Mesenchymal stem cell (in vitro differentiated cells and primary cell): Measurements from ENCODE around the gene THEM5.

Source experiments
- DNase-seq: peaks from one replicate; pipeline ENCODE4 v3.0.0-alpha.2; 2013
- H2AFZ ChIP-seq: one replicate; pipeline ENCODE4 v1.6.1; 2013; ENCODE audit warnings: low read depth, mild to moderate bottlenecking, control low read depth, inconsistent platforms, low read length, moderate library complexity
- H2AK5ac ChIP-seq: 2 replicates; pipeline ENCODE4 v1.6.1; 2013; ENCODE audit warnings: low read length, moderate library complexity, mild to moderate bottlenecking, inconsistent platforms; ENCODE audit not compliant: severe bottlenecking
- H2BK120ac ChIP-seq: one replicate; pipeline ENCODE4 v1.6.1; 2013; ENCODE audit warnings: low read depth, mild to moderate bottlenecking, inconsistent platforms, low read length, moderate library complexity
- H2BK12ac ChIP-seq, 2 experiments: one replicate each; pipeline ENCODE4 v1.6.1; 2013; ENCODE audit warnings: inconsistent platforms in 2 of 2, low read length in 2 of 2, mild to moderate bottlenecking in 2 of 2, moderate library complexity in 2 of 2, control low read depth in 1 of 2
- H2BK15ac ChIP-seq: one replicate; pipeline ENCODE4 v1.6.1; 2013; ENCODE audit warnings: mild to moderate bottlenecking, low read depth, inconsistent platforms; ENCODE audit not compliant: poor library complexity, severe bottlenecking
- H2BK5ac ChIP-seq: 2 replicates; pipeline ENCODE4 v1.6.1; 2013; ENCODE audit warnings: low read depth, mild to moderate bottlenecking, low read length, control low read depth, inconsistent platforms; ENCODE audit not compliant: poor library complexity, severe bottlenecking
- H3K14ac ChIP-seq, 2 experiments: one replicate each; pipeline ENCODE4 v1.6.1; 2013; ENCODE audit warnings: inconsistent platforms in 2 of 2, low read length in 2 of 2, control low read depth in 1 of 2, mild to moderate bottlenecking in 1 of 2, moderate library complexity in 1 of 2
- H3K18ac ChIP-seq, 2 experiments: one replicate each; pipeline ENCODE4 v1.6.1; 2013; ENCODE audit warnings: inconsistent platforms in 2 of 2, low read length in 2 of 2, control low read depth in 1 of 2, low read depth in 1 of 2, mild to moderate bottlenecking in 1 of 2
- H3K23ac ChIP-seq, 2 experiments: one replicate each; pipeline ENCODE4 v1.6.1; 2013; ENCODE audit warnings: inconsistent platforms in 2 of 2, low read length in 2 of 2, mild to moderate bottlenecking in 2 of 2, moderate library complexity in 2 of 2, control low read depth in 1 of 2
- H3K27ac ChIP-seq: 2 replicates; pipeline ENCODE4 v1.5.1; 2013; ENCODE audit warnings: mild to moderate bottlenecking, moderate library complexity, low read length, control low read depth, inconsistent platforms; ENCODE audit not compliant: poor library complexity, severe bottlenecking
- H3K27me3 ChIP-seq, 2 experiments: 2 replicates each; pipeline versions ENCODE4 v1.6.1 to v1.7.0; 2013; ENCODE audit warnings: low read length in 2 of 2, mild to moderate bottlenecking in 2 of 2, moderate library complexity in 2 of 2, control low read depth in 1 of 2, inconsistent platforms in 1 of 2; ENCODE audit not compliant: control insufficient read depth in 1 of 2, insufficient read depth in 1 of 2
- H3K36me3 ChIP-seq, 2 experiments: 2 replicates each; pipeline versions ENCODE4 v1.6.1 to v1.7.0; 2013; ENCODE audit warnings: low read length in 2 of 2, control low read depth in 1 of 2, inconsistent platforms in 1 of 2, low read depth in 1 of 2, mild to moderate bottlenecking in 1 of 2; ENCODE audit not compliant: insufficient read depth in 2 of 2, control insufficient read depth in 1 of 2
- H3K4ac ChIP-seq, 2 experiments: one replicate each; pipeline ENCODE4 v1.6.1; 2013; ENCODE audit warnings: inconsistent platforms in 2 of 2, low read length in 2 of 2, mild to moderate bottlenecking in 2 of 2, moderate library complexity in 2 of 2, control low read depth in 1 of 2, low read depth in 1 of 2
- H3K4me1 ChIP-seq: 2 replicates; pipeline ENCODE4 v1.6.1; 2013; ENCODE audit warnings: low read depth, low read length, control low read depth; ENCODE audit not compliant: control insufficient read depth, insufficient read depth
- H3K4me2 ChIP-seq: 2 replicates; pipeline ENCODE4 v1.6.1; 2013; ENCODE audit warnings: low read length, mild to moderate bottlenecking, inconsistent platforms; ENCODE audit not compliant: poor library complexity, severe bottlenecking
- H3K4me3 ChIP-seq, 2 experiments: 2 replicates each; pipeline versions ENCODE4 v1.5.1 to v1.7.0; 2013; ENCODE audit warnings: low read length in 2 of 2, mild to moderate bottlenecking in 2 of 2, control low read depth in 1 of 2, low read depth in 1 of 2; ENCODE audit not compliant: insufficient read depth in 1 of 2
- H3K79me1 ChIP-seq: replicated peaks from 2 replicates; pipeline ENCODE4 v1.6.1; 2013; ENCODE audit warnings: mild to moderate bottlenecking, control low read depth, low read length, inconsistent platforms; ENCODE audit not compliant: poor library complexity, severe bottlenecking
- H3K9ac ChIP-seq: 2 replicates; pipeline ENCODE4 v1.7.0; 2013; ENCODE audit warnings: mild to moderate bottlenecking, low read length, moderate library complexity
- H3K9me3 ChIP-seq: 2 replicates; pipeline ENCODE4 v1.7.0; 2013; ENCODE audit warnings: mild to moderate bottlenecking, low read length; ENCODE audit not compliant: control insufficient read depth
- H4K8ac ChIP-seq: one replicate; pipeline ENCODE4 v1.6.1; 2013; ENCODE audit warnings: inconsistent platforms, mild to moderate bottlenecking, low read length, moderate library complexity
- H4K91ac ChIP-seq: one replicate; pipeline ENCODE4 v1.6.1; 2013; ENCODE audit warnings: mild to moderate bottlenecking, low read length, inconsistent platforms
- WGBS: methylation state at CpG from one replicate; pipeline ENCODE4 v1.1.7; 2013; ENCODE audit warnings: mixed read lengths; 5-methylcytosine and 5-hydroxymethylcytosine counted together

THEM5 gene

DNA sequence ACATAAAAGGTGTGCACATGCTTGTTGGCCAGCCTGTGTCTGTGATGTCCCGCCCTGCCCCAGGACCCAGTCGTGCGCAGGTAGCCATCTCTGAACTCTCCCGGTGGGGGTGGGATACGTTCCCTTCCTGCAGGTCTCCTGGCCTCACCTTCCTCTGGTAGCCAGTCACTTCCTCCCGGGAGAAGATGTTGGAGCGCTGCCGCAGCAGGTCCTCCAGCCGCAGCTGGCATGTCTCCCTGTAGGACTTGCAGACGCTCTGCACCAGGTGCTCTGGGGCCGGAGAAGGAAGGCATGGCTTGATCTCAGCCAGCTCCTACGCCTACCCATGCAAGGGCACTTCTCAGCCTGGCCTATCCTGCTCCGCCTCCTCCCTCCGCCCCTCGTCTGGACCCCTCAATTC is 39.1 kb downstream of the THEM5 start:
- Histone ChIP-seq H2BK12ac (no peak overlapping the region), H2BK5ac (no peak overlapping the region), H3K27ac (no peak overlapping the region), H2AK5ac (no peak overlapping the region), H2BK15ac (no peak overlapping the region), H3K79me1 (no peaks in the 10 kb centered on the region), H3K27me3 (peaks cover 57 to 63% of the 10 kb centered on the region in 2 experiments), H3K9me3 (no peaks in the 10 kb centered on the region), H3K18ac (no peak overlapping the region), H3K4me2 (no peak overlapping the region), H3K4ac (no peak overlapping the region), H3K4me1 (no peaks in the 10 kb centered on the region), H2AFZ (no peak overlapping the region), H3K9ac (no peak overlapping the region), H4K91ac (no peak overlapping the region), H3K14ac (no peak overlapping the region), H2BK120ac (no peak overlapping the region), H3K36me3 (no peaks in the 10 kb centered on the region), H4K8ac (no peak overlapping the region), H3K23ac (no peak overlapping the region), H3K4me3 (no peak overlapping the region)
- WGBS: 77% methylated on average over 15 of the region's 15 CpGs
- DNase-seq: no peak

DNA sequence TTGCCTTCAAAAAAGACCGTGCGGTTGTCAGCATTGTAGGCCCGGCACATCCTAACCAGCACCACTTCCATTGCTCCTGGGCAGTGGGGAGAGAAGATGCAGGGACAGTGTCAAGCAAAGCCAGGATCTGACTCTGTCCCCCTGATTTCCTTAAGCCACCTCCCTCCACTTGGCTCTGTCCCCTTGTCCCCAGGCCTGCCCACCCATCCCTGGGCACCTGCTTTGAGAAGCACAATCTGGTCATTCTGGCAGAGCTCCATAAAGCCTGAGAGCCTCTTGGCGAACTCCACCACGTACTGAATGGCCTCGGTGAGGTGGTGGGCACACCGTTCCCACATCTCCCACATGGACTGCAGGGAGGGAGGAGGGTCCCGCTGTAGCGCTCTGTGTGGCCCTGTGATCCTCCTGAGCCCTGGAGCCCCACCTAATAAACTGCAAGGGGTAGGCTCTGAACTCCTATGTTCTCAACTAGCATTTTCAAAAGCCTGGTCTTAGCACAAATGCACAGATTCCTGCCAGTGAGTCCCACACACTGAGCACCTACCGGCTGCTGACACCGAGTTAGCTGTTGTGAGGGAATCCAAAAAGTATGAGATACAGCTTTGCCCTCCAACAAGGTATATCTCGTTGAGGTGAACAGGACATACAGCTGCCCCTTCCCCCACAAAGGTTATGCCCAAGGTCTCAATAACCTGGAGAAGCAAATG is 40.1 kb downstream of the THEM5 start:
- no peak overlapping the region for H3K18ac ChIP-seq
- H2BK5ac ChIP-seq: no peak overlapping the region
- no peak overlapping the region for H4K8ac ChIP-seq
- no peak overlapping the region for H3K27ac ChIP-seq
- no peak overlapping the region for H4K91ac ChIP-seq
- H2BK120ac ChIP-seq: no peak overlapping the region
- H3K14ac ChIP-seq: no peak overlapping the region
- H3K9ac ChIP-seq: no peak overlapping the region
- no peaks in the 10 kb centered on the region for H3K36me3 ChIP-seq
- H2BK12ac ChIP-seq: no peak overlapping the region
- H3K4me3 ChIP-seq: no peak overlapping the region
- no peaks in the 10 kb centered on the region for H3K79me1 ChIP-seq
- H3K27me3 ChIP-seq: peaks cover 52 to 62% of the 10 kb centered on the region in 2 experiments
- H3K4me2 ChIP-seq: no peak overlapping the region
- WGBS: 83% methylated on average over 11 of the region's 12 CpGs
- no peak overlapping the region for H3K23ac ChIP-seq
- no peaks in the 10 kb centered on the region for H3K4me1 ChIP-seq
- no peak overlapping the region for H3K4ac ChIP-seq
- H3K9me3 ChIP-seq: no peaks in the 10 kb centered on the region
- H2BK15ac ChIP-seq: no peak overlapping the region
- DNase-seq: no peak
- no peak overlapping the region for H2AFZ ChIP-seq
- H2AK5ac ChIP-seq: no peak overlapping the region

DNA sequence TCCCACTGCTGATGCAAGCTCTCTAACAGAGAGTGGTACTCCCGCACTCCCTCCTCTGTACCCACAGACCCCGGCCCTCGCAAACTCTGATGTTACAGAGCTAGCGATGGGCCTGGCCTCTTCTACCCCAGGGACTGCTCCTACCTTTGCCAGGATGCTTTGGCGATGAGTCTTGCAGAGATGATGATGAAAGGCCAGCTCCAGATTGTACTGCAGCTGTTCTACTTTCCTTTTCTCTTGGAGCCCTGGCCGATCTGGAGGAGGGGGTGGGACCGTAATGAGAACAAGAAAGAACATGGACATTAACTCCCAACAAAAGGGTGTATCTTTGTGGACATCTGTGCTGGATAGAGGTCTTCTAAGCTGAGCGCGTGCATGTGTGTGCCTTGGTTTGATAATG is 42.3 kb downstream of the THEM5 start:
- H2AK5ac ChIP-seq: no peak overlapping the region
- DNase-seq: no peak
- H3K14ac ChIP-seq: no peak overlapping the region
- H3K9me3 ChIP-seq: no peaks in the 10 kb centered on the region
- no peaks in the 10 kb centered on the region for H3K4me1 ChIP-seq
- H3K27ac ChIP-seq: no peak overlapping the region
- no peak overlapping the region for H3K4me2 ChIP-seq
- no peak overlapping the region for H2AFZ ChIP-seq
- H3K4ac ChIP-seq: no peak overlapping the region
- WGBS: 86% methylated on average over 9 of the region's 9 CpGs
- no peak overlapping the region for H4K8ac ChIP-seq
- H3K9ac ChIP-seq: no peak overlapping the region
- no peak overlapping the region for H2BK5ac ChIP-seq
- H3K18ac ChIP-seq: no peak overlapping the region
- H4K91ac ChIP-seq: no peak overlapping the region
- H3K4me3 ChIP-seq: no peak overlapping the region
- H2BK12ac ChIP-seq: no peak overlapping the region
- H2BK15ac ChIP-seq: no peak overlapping the region
- H2BK120ac ChIP-seq: no peak overlapping the region
- H3K23ac ChIP-seq: no peak overlapping the region
- peaks cover 56 to 66% of the 10 kb centered on the region in 2 experiments for H3K27me3 ChIP-seq
- H3K79me1 ChIP-seq: no peaks in the 10 kb centered on the region
- no peaks in the 10 kb centered on the region for H3K36me3 ChIP-seq

DNA sequence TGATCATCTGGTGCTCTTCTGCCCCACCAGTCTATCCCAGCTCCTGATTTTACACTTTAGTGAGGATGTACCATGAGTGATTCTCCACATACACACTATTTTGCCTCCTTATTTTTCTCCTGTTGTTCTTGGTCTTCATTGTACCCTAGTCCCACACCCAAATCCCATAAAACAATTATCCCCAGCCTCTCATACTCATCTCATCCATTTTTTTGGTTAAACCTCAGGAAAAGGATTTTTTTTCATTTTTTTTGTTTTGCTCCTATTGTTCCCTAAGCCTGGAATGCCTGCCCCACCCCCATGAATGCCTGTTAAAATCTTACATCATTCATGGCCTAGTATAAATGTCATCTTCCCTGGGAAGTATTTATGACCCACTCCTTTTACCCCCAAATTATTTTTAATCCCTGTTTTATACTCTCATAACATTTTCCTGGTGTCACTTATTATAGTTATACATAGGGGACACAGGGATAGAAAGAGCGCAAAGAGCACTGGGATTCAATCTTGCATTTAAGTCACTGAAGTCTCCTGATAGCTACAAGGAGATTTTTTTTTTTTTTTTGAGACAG is 43.4 kb downstream of the THEM5 start:
- Histone ChIP-seq H3K36me3 (no peaks in the 10 kb centered on the region), H3K4me3 (no peak overlapping the region), H3K9me3 (no peaks in the 10 kb centered on the region), H3K14ac (no peak overlapping the region), H3K79me1 (no peaks in the 10 kb centered on the region), H3K4me1 (no peaks in the 10 kb centered on the region), H2BK5ac (no peak overlapping the region), H2BK15ac (no peak overlapping the region), H3K27ac (no peak overlapping the region), H3K23ac (no peak overlapping the region), H3K27me3 (peaks cover 58 to 68% of the 10 kb centered on the region in 2 experiments), H2AFZ (no peak overlapping the region), H3K9ac (no peak overlapping the region), H3K4ac (no peak overlapping the region), H4K8ac (no peak overlapping the region), H3K18ac (no peak overlapping the region), H2BK120ac (no peak overlapping the region), H3K4me2 (no peak overlapping the region), H2BK12ac (no peak overlapping the region), H2AK5ac (no peak overlapping the region), H4K91ac (no peak overlapping the region)
- 100% methylated on average over 1 of the region's 1 CpG for WGBS
- no peak for DNase-seq
